GM21390 (cell line): ENCODE data around the gene KCNJ18.
"Not testable (repeated sequence)": the region's sequence is repeated elsewhere in the genome, so short reads cannot be mapped to it uniquely, and the experiment has no call there.

ENCODE experiments used
- ATAC-seq: cut with Tn5 transposase; IDR thresholded peaks from one replicate; pipeline ENCODE4 v1.9.1; 2021; ENCODE audit not compliant: unreplicated experiment

The KCNJ18 gene

GRCh38 chr17:21683897-21684296 is 8.4 kb upstream of the KCNJ18 start:
- not testable (repeated sequence) for ATAC-seq

GRCh38 chr17:21684384-21684783 is 7.9 kb upstream of the KCNJ18 start:
- ATAC-seq: not testable (repeated sequence)

- ATAC-seq: not testable (repeated sequence)
Measured at GRCh38 chr17:21685061-21685795, 7.1 kb upstream of the KCNJ18 start.

- ATAC-seq: no peak
Measured at GRCh38 chr17:21686165-21687015, 5.9 kb upstream of the KCNJ18 start.

GRCh38 chr17:21687136-21687953 is 5.0 kb upstream of the KCNJ18 start:
- ATAC-seq: no peak

- ATAC-seq: no peak
Measured at GRCh38 chr17:21688293-21688949, 3.9 kb upstream of the KCNJ18 start.

GRCh38 chr17:21689604-21690003 is 2.7 kb upstream of the KCNJ18 start:
- no peak for ATAC-seq

DNA sequence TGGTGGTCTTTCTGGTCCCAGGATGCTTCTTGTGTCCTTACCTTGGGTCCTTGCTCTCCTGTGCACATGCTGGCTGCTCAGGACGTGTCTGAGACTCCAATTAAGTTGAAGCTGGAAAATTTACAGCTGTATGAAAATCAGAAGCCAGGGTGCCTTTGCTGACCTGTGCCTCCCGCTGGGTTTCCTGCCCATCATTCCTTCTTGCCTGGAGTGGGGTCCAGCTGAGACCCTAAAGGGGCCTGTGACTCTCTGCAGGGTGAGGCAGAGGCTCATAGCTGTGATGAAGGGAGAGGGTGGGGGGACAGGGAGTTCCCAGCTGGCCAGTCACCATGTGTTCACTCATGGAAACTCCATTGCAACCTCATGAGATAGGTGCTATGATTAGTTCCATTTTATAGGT is 1.5 kb upstream of the KCNJ18 start:
- ATAC-seq: not testable (repeated sequence)

GRCh38 chr17:21691481-21691880 is 842 bp upstream of the KCNJ18 start:
- ATAC-seq: not testable (repeated sequence)

GRCh38 chr17:21692704-21693065 is 362 bp downstream of the KCNJ18 start:
- not testable (repeated sequence) for ATAC-seq

GRCh38 chr17:21693391-21693796 is 1.1 kb downstream of the KCNJ18 start:
- ATAC-seq: not testable (repeated sequence)

DNA sequence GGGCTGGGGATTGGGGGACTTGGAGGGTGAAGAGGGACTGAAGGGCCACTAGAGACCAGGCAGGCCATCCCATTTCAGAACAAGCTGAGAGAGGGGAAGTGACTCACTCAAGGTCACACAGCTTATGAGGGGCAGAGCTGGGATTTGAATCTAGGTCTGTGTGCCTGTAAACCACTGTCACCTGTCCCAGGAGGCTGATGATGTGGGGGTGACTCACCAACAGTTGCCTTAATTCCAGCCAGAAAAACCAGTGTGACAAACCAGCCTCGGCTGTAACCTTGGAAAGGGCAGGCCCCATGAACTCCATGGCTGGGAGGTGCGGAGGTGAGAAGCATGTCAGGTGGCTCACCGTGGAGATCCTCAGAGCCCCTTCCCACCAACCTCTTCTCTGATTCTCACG is 1.6 kb downstream of the KCNJ18 start:
- ATAC-seq: not testable (repeated sequence)

GRCh38 chr17:21696227-21696626 is 3.9 kb downstream of the KCNJ18 start:
- ATAC-seq: not testable (repeated sequence)

GRCh38 chr17:21696842-21697507 is 4.7 kb downstream of the KCNJ18 start:
- not testable (repeated sequence) for ATAC-seq

DNA sequence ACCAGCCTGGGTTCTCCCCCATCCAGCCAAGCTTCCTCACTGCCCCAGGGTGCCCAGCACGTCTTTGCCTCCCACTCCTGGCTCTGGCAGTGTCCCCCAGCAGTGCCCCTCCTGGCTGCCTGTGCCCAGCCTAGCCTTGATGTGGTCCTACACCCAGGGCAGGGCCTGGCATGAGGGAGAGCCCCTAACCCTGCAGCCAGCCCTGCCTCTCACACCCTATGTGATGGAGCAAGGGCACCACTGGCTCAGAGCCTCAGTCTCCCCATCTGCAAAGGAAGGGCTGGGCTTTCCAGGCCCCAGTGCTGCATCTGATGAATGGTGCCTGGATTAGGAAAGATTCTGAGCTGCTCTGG is 5.2 kb downstream of the KCNJ18 start:
- ATAC-seq: not testable (repeated sequence)

GRCh38 chr17:21698437-21699075 is 6.2 kb downstream of the KCNJ18 start:
- not testable (repeated sequence) for ATAC-seq

GRCh38 chr17:21699124-21699523 is 6.8 kb downstream of the KCNJ18 start:
- ATAC-seq: not testable (repeated sequence)

DNA sequence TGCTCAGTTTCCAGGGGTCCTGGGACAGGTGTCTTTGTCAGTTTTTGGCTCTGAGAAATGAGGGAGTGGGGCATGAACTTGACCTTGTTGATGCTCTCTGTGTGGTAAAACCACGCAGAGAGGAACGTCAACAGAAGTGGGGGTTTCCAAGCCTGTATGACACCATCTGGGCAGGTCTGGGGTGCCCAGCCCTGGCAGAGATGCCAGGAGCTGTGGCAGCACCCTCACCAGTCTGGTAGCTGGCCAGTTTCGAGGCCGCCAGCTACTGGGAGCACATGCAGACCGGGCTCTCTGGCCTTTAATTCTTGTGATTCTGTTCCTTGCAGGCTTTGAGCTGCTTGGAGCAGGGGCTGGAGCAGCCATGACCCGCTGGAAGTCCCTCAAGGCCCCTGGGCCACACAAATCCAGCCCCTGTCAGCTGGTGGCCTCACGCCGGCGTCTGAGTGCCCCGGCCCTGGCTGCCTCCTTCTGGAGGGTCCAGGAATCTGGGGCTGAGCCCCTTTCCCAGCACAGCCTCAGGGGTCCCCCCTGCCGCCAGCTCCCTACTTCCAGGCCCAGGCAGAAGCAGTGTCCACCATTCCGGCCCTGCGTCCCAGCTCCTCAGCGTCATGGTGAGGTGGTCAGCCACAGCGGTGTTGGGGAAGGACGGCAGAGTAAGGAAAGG is 7.4 kb downstream of the KCNJ18 start:
- not testable (repeated sequence) for ATAC-seq

- not testable (repeated sequence) for ATAC-seq
Measured at GRCh38 chr17:21701090-21701489, 8.8 kb downstream of the KCNJ18 start.
